HG03196 (cell line): ENCODE data around the gene TTC39A.

ENCODE experiments used
- ATAC-seq: cut with Tn5 transposase; IDR thresholded peaks from one replicate; pipeline ENCODE4 v1.9.1; 2021; ENCODE audit not compliant: unreplicated experiment

Gene TTC39A

DNA sequence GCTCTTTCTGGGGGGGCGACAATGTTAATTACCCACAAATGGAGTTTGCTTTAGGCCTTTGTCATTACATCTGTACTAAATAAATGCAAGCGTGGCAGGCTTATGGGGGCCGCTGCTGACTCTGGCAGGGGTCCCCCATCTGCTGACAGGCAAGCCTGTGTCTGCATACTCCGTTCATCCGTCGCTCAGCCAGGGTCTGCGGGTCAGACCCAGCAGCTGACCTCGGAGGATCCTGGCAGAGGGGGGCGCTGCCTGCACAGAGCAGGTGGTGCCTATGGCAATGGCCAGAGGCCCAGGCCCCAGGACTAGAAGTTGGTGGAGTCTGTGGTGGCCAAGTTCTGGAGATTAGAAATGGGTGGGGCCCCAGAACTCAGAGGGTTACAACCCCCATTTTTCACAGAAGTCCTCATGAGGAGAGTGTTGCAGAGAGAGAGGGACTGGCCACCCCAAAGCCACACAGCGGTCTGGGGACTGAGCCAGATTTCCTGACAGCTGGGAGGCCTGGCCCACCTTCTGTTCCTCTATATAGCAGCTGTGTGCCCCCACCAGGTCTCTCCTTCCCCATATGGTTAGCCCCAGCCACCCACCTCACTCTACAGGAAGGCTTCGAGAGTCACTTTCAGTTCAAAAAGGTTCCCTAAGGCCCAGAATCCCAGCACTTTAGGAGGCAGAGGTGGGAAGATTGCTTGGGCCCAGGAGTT is 31.0 kb downstream of the TTC39A start:
- ATAC-seq = no peak

DNA sequence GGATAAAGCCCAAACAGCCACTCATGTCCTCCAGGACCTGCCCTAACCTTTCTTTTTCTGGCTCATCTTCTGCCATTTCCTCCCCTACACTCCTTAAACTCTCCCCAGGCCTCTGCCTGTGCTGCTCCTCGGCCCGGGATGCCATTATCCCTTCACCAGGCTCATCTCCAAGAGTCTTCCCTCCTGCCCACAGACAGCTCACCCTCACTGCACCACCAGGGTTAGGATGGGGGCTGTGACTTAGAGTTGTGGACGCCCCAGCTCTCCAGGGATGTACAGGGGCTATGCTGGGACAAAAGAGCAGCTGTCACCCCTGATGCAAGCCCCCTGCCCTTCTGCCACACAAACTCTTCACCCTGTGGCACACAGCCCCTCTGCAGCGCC is 32.0 kb downstream of the TTC39A start:
- ATAC-seq = no peak

DNA sequence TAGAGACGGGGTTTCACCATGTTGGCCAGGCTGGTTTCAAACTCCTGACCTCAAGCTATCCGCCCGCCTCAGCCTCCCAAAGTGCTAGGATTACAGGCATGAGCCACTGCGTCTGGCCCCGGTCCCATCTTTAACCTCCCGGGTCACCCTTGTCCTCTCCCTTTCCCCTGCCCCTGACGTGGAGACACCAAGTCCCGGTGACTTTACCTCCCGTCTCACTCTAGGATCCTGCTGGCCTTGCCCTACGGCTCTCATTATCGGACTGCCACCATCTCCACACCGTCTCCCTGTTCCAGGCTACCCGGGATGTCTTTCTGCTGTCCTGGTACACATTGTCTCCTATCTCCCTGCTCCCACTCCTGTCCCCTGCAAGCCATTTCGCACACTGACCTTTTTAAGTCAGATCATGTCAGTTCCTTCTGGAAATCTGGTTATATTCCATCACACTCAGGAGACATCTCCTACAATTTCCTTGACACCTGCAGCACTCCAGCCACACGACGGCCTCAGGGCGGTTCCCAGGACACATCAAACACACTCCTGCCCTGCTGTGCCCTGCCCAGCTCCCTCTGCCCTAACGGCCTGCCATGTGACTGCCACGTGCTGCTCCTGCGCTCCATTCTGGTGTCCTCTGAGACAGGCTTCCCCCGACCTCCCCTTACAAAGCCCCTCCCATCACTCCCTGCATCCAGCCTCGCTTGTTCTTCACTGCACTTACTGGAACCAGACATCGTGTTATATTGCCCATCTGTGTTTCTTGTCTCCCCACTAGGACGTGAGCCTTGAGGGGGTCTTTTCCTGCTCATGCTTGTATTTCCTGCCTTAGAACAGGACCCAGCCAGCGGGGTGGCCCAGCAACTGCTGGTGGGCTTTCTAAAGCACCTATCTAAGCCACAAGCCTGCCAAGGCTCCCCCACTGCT is 32.7 kb downstream of the TTC39A start:
- no peak for ATAC-seq

DNA sequence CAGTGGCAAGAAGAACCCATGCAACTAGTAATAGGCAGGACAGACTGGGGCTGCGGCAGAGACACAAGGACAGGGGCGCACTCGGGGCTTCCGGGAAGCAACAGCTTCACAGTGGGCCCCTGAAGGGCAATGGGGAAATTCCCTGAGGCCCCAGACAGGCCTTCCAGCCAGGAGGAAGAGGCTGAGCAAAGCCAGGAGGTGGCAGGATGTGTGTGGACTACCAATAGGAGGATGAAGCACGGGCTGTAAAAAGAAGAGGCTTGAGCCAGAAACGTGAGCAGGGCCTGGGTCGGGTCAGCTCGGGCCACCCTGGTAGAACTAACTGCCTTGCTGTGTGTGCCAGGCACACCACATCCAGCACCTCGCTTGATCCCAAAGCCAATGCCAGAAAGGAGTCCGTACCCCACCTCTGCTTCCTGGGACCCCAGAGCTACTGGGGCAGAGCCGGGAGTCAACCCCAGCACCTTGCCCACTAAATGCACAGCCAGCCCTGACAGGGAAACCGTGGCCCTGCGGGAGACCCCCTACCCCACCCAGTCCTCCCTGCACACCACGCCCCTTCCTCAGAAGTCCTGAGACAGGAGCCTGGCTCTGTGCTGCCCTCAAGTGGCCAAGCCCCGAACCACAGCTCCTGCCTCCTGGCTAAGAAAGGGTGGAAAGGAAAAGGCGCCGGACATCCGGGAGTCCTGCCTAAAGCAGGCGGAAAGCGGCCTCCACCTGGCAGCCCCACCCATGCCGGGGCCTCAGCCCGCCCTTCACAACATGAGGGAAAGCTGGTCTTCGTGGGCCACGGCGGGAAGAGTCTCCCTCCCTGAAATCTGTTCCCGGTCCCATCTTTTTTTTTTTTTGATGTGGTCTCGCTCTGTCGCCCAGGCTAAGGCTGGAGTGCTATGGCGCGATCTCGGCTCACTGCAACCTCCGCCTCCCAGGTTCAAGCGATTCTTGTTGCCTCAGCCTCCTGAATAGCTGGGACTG is 33.7 kb downstream of the TTC39A start:
- no peak for ATAC-seq

DNA sequence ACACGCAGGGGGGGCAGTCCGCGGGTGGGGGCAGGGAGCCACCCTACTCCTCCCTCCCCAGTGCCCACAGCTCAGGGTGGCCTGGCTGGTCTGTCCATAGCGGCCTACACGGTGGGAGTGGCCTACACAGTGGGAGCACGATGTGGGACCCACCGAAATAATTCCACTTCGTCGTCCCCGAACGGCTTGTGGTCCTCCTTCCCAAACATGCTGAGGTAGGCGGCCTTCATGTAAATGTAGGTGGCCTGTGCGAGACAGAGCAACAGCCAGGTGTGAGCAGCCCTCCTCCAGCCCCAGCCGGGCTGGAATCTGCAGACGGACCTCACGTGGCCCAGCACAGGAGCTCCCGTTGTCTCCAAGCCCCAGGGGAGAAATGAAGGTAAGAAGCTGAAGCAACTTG is 34.4 kb downstream of the TTC39A start:
- no peak for ATAC-seq

DNA sequence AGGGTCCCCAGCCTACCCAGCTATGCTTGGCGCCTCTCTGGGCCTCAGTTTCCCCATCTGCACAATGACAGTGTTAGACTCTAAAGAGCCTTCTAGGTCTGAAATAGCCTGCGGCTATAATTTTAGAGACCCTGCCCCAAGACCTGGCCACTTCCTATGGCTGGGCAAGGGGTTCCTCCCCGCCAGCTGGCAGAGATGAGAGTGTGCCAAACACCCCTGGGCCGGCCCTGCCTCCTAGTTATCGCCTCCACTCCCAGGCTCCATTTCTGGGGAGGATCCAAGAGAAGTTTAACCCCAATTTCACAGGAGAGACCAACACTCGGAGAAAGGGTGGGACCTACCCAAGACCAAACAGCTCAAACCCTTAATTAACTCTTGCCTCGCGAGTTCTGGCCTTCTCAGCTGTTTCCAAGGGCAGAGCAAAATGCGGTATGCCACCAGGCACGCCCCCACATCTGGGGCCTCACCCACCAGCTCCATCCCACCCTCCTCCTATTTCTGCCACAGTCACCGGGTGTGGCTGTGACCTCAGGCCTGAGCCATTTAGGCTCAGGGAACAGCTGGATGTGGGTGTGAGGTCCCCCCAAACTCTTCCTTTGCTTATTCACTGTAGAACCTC is 35.7 kb downstream of the TTC39A start:
- no peak for ATAC-seq

DNA sequence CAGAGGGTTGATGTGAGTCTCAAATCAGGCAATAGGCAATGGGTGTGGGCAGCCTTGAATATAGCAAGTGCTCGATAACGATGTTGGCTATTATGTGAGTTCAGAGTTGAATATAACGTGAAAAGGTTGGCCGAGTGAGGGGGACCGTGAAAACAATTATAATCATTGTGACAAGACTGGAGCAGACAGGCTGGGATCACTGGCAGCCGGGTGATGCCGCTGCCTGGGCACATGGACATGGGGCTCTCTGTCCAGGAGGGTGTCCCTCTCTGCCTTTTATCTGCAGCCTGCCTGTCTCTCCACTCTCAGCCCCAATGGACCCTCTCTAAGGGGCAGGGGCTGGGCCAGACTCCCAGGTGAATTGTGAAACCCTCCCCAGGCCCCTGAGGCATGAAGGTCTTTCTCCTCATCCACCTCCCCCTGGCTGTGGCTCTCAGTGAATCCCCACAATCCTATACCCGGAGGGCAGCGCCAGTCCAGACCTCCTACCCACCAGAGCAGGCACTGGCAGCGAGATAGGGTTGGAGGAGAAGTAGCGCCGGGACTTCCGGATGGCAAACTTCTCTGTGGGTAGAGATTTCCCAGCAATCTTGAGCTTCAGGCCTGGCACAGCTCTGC is 36.4 kb downstream of the TTC39A start:
- ATAC-seq = no peak

DNA sequence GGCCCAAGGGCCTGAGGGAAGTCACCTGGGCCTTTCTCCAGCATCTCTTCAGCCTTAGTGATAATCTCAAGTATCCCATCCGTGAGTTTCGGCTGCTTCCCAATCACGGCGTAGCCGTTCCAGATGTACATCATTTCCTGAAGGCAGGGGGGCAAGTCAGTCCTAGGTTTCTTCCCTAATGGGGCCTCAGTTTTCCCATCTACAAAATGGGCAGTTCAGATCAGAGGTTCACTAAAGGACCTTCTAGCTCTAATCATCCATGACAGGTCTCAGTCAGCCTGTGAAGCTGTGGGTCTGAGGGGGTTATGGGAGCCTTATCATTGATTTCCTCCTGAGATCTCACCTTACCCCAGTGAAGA is 39.9 kb downstream of the TTC39A start:
- no peak for ATAC-seq

DNA sequence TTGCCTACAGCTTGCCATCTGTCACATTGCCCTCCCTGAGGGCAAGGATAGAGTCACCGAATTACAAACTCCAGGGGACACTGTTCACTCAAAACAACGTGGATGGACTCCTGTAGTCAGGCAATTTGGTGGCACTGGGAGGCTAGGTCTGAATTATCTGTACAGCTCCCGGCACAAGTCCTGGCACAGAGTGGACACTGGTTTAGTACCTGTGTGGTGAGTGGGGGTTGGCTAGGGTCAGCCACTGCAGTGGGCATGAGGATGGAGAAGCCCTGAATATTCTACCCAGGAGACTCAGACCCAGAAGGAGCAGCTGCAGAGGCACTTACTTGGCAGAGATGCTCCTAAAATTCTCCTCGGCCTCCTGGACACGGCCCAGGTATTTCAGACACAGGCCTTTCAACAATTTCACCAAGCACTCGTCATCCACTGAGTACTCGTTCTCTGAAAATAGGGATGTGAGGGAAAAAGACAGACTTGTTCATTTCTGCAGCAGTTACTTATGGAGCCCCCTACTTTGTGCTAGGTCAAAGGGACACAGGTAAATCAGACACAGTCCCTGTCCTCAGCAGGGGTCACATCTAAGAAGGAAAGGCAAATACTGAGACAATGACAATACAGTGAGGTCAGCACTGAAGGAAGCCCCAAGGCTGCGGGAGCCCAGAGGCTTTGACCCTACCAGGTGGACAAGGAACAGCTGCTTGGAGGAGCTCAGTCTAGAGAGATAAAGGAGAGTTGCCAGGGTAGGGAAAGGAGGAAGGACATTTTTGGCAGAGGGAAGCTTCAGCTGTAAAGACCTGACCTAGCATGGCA is 40.5 kb downstream of the TTC39A start:
- ATAC-seq = no peak

DNA sequence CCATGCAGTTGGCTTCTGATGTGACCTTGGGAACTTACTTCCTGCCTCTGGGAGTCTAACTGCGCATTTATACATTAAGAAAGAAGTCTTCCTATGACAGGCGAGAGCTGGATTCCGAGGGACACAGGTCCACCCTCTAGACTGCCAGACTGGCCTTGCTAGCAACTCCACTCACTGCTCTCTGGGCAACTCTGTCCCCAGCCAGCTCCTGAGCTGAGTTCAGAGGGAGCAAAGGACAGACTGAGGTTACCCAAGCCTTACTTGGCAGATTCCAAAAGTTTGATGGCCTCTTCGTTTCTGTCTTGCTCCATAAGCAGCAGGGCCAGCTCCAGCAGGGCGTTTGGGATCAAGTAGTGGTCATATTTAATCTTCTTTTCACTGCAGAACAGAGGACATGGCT is 41.8 kb downstream of the TTC39A start:
- ATAC-seq = no peak

DNA sequence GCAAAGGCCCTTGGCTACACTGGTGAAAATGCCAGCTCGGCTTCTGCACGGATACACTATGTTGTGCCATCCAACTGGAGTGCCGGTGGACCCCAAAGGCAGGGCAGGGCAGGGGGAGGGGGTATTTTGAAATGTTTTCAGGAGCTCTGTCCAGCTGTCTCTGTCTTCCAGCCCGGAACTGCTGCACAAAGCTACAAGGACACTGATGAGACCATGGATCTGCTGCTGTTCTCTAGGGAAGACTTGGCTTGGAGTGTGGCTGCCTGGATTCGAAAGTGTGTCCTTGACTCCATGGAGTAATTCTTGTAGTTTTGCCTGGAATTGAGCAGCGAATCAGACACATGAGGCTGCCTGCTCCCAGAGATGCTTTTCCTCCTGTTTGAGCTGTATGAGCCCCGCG is 42.4 kb downstream of the TTC39A start:
- ATAC-seq = no peak

DNA sequence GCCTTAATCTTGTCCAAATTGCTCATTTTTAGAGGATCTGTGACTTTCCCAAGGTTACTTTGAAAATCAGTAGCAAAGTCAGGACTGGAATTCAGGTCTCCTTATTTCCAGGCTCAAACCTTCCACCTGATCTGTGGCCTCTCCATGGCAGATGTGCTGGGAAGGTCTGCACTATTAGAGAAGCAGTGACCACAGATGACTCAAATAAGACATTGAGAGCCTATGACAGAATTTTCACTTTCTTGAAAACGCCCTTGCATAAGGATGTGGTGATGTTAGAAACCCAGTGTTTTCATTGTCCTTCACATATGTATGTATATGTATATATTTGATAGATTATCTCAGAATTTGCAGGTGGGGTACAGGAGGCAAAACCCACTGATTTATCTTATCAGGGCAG is 45.3 kb downstream of the TTC39A start:
- peak; percentile 89 for ATAC-seq

DNA sequence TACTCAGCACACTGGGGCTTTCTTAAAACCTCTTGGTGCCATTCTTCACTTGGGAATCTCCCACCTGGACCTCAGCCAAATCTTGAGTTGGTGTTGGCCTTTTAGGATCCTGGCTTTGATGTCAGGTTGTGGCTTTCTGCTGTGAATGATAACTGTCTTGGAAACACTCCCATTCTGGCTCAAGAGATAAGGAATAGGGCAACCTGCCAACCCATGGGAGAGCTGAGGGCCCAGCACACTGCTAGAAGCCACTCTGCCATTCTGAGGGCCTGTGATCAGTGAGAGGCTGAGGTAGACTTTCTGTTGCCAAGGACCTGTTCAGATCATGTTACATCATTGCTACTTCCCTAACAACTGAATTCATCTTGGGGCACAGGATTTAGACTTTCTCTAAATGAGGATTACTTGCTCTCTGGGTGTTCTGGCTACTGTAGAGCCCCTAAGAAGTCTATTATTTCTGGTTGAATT is 45.8 kb downstream of the TTC39A start:
- peak; percentile 35 for ATAC-seq

DNA sequence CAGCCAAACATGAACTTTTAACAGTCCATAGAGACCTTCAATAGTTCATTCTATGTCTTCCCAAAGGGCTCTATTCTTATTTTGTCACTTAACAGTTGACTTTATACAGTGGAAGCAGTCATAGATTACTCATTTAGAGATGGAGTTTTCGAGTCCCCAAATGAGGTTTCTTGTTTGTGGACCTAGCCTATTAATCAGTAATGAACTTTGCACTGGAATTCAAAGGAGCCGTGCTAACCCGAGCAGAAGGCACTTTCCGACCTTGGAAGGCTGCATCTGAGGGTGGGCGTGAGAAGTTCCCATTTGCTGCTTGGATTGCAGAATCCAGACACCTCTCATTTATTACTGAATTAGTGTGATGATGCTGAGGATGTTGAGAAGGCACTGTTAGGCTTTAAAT is 46.4 kb downstream of the TTC39A start:
- ATAC-seq = no peak

DNA sequence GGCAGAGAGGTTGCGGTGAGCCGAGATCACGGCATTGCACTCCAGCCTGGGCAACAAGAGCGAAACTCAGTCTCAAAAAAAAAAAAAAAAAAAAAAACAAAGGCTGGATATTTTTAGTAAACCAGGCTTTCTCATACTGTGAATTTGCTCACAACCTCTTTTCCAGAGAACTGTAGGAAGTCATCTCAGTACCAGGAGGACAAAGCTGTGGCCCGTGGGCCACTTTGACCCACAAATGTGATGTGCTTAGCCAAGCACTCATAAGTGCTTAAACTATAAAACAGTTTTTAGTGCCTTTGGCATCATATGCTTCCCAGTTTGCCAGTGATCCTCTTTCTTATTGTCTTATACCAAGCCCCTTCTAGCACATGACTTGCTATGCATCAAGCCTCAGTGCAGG is 47.8 kb downstream of the TTC39A start:
- ATAC-seq = no peak

DNA sequence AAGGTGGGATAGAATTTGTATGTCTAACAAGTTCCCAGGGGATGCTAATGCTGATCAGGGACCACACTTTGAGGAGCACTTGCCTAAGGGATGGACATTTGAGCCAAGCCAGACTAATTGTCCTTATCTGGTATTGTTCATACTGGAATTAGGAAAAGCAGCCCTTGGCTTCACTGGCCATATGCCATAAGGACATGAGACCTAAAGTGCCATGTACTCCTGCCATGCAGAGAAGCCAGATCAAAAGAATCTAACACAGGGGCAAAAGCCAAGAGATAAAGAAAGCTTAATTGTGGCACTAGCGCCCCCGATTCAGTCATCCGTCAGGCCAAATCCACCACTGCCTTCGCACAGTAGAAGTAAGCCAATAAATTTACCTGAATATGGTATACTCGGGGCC is 48.6 kb downstream of the TTC39A start:
- no peak for ATAC-seq

DNA sequence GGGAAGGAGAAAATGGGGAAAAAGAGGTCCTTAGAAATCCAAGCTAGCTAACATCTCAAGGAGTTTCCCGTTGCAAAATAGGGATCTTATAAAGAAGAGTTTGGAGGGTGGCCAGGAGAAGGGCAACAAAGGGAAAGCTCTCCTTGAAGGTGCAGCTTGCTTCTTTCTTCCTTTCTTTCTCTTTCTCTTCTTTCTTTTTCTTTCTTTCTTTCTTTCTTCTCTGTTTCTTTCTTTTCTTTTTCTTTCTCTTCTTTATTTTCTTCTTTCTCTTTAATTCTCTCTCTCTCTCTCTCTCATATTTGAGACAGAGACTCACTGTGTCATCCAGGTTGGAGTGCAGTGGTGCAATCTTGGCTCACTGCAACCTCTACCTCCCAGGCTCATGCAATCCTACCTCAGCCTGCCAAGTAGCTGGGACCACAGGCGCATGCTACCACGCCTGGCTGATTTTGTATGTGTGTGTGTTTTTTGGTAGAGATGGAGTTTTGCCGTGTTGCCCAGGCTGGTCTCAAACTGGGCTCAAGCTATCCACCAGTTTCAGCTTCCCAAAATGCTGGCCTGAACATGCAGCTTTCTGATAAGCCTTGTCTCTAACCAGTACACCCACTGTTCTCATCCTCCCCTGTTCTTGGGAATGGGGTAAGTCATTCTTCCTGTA is 49.9 kb downstream of the TTC39A start:
- ATAC-seq = no peak

DNA sequence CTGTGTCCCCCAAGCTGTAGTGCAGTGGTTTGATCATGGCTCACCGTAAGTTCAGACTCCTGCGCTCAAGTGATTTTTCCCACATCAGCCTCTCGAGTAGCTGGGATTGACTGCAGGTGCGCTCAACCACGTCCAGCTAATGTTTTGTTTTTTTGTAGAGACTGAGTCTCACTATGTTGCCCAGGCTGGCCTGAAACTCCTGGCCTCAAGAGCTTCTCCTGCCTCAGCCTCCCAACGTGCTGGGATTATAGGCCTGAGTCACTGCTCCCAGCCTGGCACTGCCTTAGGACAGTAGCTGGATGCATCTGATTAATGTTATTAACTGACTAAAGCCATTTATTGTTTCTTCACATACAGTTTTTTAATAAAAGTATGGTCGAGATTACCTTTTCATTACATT is 54.1 kb downstream of the TTC39A start:
- no peak for ATAC-seq

DNA sequence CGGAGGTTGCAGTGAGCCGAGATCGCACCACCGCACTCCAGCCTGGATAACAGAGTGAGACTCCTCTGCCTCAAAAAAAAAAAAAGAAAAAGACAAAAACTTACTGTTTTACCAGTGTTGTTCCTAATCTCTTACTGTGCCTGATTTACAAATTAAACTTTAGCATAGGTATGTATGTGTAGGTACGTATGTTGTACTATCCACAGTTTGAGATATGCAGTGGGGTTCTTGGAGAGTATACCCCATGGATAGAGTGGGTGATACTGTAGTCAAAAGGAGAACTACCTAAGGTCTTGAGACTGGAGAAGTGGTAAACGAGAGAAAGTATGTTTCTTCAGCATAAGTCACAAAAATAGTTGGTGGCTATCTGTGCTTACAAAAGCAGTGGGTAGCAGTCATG is 55.7 kb downstream of the TTC39A start:
- no peak for ATAC-seq
